A673 (cell line): ENCODE results near the gene CNTD1.

Experiments
- CTCF ChIP-seq: fragments of 300-800, 200-600 bp; sonication (generic); conservative IDR thresholded peaks from 2 replicates; pipeline ENCODE4 v1.5.1; 2017; ENCODE audit warnings: low read depth, mild to moderate bottlenecking, antibody characterized with exemption, low read length, moderate library complexity, mixed read lengths
- EZH2 ChIP-seq: fragments of 200-600 bp; sonication (generic); IDR thresholded peaks from 2 replicates; pipeline ENCODE4 v1.6.1; 2017; ENCODE audit warnings: borderline replicate concordance, low read depth, mild to moderate bottlenecking, mixed read lengths, antibody characterized with exemption, low read length; ENCODE audit not compliant: poor library complexity, severe bottlenecking

GRCh38 chr17:42760652-42761581 lies 37.7 kb upstream of the CNTD1 start, which contains the start of gene RAMP2:
- TF ChIP-seq CTCF (no peak), EZH2 (no peak)
